ENCODE data around the gene VPS26B. TPM values are rescaled to one million over a fixed set of nuclear protein-coding genes. Genes with fewer than 3 reads are reported as not detected.

The VPS26B gene
- total RNA-seq, 2 donors from 2014 or later, result 37.8 to 45.1 TPM

DNA sequence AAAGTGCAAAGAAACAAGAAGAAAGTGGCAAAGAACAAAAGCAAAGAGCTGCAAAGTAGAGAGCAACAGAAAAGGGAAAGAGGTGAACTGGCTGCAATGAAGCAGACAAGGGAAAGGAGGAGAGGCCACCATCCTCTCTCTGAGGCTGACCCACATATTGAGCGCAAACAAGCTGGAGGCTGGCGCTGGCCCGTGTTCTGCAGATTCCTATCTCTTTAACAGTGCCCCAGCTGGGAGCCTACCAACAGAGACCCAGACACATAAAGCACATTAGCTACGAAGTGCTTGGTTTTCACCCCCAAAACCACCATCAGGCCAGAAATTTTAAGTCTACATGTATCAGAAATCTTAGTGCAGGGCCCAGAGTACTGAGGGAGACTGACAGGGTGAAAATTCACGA is 18.3 kb upstream of the VPS26B start:
- no peak for DNase-seq (ENCODE audit: low spot score)
- H3K36me3 ChIP-seq, result peaks cover 19% of the 10 kb centered on the region
- no peak overlapping the region for H3K4me3 ChIP-seq

DNA sequence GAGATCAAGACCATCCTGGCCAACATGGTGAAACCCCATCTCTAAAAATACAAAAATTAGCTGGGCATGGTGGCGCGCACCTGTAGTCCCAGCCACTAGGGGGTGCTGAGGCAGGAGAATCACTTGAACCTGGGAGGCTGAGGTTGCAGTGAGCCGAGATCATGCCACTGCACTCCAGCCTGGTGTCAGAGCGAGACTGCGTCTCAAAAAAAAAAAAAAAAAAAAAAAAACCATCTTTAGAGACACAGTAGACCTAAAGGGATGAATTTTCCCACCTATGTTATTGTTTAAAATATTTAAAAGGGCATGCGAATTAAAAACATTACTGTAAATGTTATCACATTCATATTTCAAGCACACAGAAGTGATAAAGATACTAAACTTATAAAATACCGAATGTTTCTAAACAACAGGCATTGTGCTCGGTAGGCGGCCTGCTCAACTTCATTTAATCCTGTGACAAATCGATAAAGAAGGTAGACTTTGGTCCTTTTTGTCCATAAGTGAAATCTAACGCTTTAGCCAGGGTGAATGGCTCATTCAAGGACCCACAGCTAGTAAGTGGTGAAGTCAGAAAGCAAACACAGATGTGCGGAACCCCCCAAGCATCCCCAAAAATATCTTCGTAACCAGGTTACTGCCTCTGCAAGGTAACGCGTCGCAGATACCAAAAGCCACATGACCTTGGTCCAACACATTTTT is 16.8 kb upstream of the VPS26B start:
- Histone ChIP-seq H3K27ac (no peak overlapping the region), H3K4me1 (ENCODE audit: control insufficient read depth in 1 of 2, low read depth in 2 of 2) (no peaks in the 10 kb centered on the region), H3K36me3 (peaks cover 19% of the 10 kb centered on the region), H3K27me3 (replicated peaks; ENCODE audit: insufficient read depth) (no peaks in the 10 kb centered on the region), H3K4me3 (no peak overlapping the region), H3K9me3 (no peaks in the 10 kb centered on the region)
- no peak for DNase-seq (ENCODE audit: low spot score)
- TF ChIP-seq, protein P1, sequence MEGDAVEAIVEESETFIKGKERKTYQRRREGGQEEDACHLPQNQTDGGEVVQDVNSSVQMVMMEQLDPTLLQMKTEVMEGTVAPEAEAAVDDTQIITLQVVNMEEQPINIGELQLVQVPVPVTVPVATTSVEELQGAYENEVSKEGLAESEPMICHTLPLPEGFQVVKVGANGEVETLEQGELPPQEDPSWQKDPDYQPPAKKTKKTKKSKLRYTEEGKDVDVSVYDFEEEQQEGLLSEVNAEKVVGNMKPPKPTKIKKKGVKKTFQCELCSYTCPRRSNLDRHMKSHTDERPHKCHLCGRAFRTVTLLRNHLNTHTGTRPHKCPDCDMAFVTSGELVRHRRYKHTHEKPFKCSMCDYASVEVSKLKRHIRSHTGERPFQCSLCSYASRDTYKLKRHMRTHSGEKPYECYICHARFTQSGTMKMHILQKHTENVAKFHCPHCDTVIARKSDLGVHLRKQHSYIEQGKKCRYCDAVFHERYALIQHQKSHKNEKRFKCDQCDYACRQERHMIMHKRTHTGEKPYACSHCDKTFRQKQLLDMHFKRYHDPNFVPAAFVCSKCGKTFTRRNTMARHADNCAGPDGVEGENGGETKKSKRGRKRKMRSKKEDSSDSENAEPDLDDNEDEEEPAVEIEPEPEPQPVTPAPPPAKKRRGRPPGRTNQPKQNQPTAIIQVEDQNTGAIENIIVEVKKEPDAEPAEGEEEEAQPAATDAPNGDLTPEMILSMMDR (IDR thresholded peaks at IDR 0.05), result peak; percentile 66
- no peak for ATAC-seq (ENCODE audit: insufficient number of reproducible peaks, low FRiP score, low read depth)

More for the DNA sequence above, 18.3 kb upstream of the VPS26B start:
- Histone ChIP-seq H3K27me3 (replicated peaks; ENCODE audit: insufficient read depth) (no peaks in the 10 kb centered on the region), H3K4me1 (ENCODE audit: control insufficient read depth in 1 of 2, low read depth in 2 of 2) (no peaks in the 10 kb centered on the region), H3K27ac (no peak overlapping the region), H3K9me3 (no peaks in the 10 kb centered on the region)
- TF ChIP-seq, protein P1 (IDR thresholded peaks at IDR 0.05), result no peak
- no peak for ATAC-seq (ENCODE audit: insufficient number of reproducible peaks, low FRiP score, low read depth)

DNA sequence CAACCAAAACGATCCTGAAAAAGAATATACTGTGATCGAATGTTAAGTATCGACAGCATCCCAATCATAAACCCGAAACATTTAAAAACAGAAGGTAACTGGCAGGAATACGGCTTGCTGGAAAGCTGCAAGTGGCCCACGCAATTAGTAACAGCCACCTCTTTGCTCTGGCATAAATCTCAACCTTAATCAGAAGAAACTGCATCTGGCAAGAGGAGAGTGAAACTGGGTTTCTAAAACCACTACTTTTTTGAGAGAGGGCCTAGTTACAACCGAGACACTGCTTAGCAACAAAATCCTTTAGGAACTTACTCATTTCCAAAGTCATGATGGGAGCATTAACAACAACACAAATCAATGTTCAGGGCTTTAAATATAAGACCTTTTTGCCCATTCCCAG is 8.6 kb upstream of the VPS26B start:
- TF ChIP-seq, protein P1 (IDR thresholded peaks at IDR 0.05), result no peak
- H3K36me3 ChIP-seq, result no peaks in the 10 kb centered on the region
- H3K27me3 ChIP-seq (replicated peaks; ENCODE audit: insufficient read depth), result no peaks in the 10 kb centered on the region
- H3K4me3 ChIP-seq, result no peak overlapping the region
- ATAC-seq (ENCODE audit: insufficient number of reproducible peaks, low FRiP score, low read depth), result no peak
- no peaks in the 10 kb centered on the region for H3K9me3 ChIP-seq
- H3K4me1 ChIP-seq (ENCODE audit: control insufficient read depth in 1 of 2, low read depth in 2 of 2), result no peaks in the 10 kb centered on the region
- no peak for DNase-seq (ENCODE audit: low spot score)
- no peak overlapping the region for H3K27ac ChIP-seq

DNA sequence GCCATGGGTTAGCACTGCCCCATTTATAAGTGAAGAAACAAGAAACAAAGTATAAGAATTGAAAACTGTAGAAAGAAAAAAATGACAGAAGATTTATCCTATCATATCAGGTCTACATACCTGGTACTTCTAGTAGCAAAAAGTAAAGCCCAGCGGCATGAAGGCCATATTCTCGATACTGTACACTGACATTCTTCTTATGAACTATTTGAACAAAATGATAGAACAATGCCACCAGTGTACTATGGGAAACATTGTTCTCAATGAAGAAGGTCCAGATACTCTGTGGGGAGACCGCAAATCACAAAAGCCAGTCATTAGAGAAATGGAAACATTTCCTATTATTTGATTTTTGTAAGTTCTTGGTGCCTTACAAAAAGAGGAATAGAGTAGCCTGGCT is 7.7 kb upstream of the VPS26B start:
- Histone ChIP-seq H3K36me3 (no peaks in the 10 kb centered on the region), H3K9me3 (no peaks in the 10 kb centered on the region), H3K27me3 (replicated peaks; ENCODE audit: insufficient read depth) (no peaks in the 10 kb centered on the region), H3K27ac (no peak overlapping the region), H3K4me3 (no peak overlapping the region), H3K4me1 (ENCODE audit: control insufficient read depth in 1 of 2, low read depth in 2 of 2) (no peaks in the 10 kb centered on the region)
- DNase-seq (ENCODE audit: low spot score), result no peak
- no peak for ATAC-seq (ENCODE audit: insufficient number of reproducible peaks, low FRiP score, low read depth)
- TF ChIP-seq, protein P1 (IDR thresholded peaks at IDR 0.05), result no peak

DNA sequence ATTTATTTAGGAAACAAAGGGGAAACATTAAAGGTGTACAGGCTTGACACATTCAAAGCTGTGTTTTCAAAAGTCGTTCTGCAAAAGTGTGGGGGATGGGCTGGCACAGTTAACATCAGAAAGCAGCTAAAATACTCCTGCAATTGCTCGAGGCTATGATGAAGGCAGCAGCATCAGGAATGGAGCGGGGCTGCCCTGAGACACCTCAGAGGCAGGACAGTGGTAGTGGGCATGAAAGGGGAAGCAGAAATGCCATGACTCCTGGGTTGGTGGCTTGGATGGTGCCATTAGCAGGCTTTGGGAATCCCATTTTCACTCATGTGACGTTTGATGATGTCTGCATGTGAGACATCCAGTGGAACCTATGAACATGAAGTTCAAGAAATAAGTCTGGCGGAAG is 1.4 kb upstream of the VPS26B start:
- ATAC-seq (ENCODE audit: insufficient number of reproducible peaks, low FRiP score, low read depth) (no peak), DNase-seq (ENCODE audit: low spot score) (no peak)
- no peaks in the 10 kb centered on the region for H3K36me3 ChIP-seq
- no peaks in the 10 kb centered on the region for H3K9me3 ChIP-seq
- TF ChIP-seq, protein P1 (IDR thresholded peaks at IDR 0.05), result no peak
- H3K4me3 ChIP-seq, result peak overlapping the region; percentile 89
- H3K27me3 ChIP-seq (replicated peaks; ENCODE audit: insufficient read depth), result no peaks in the 10 kb centered on the region
- H3K4me1 ChIP-seq (ENCODE audit: control insufficient read depth in 1 of 2, low read depth in 2 of 2), result peaks cover 21 to 26% of the 10 kb centered on the region in 2 donors
- H3K27ac ChIP-seq, result no peak overlapping the region
